Astrocyte of the spinal cord (primary cell): Measurements from ENCODE around the gene GOLGA6L10.
"Not testable (repeated sequence)": the region's sequence is repeated elsewhere in the genome, so short reads cannot be mapped to it uniquely, and the experiment has no call there.

Experiments used
- DNase-seq: peaks from one replicate; pipeline ENCODE4 v3.0.0; 2011; ENCODE audit warnings: low read depth, low spot score
- H3K4me3 ChIP-seq: 2 replicates; pipeline ENCODE4 v1.5.1; 2011; ENCODE audit warnings: low read depth, mild to moderate bottlenecking, low read length, moderate library complexity
- CTCF ChIP-seq: IDR thresholded peaks from 2 replicates; pipeline ENCODE4 v1.5.1; 2012; ENCODE audit warnings: low read depth, mild to moderate bottlenecking, low read length, inconsistent platforms
- in situ Hi-C: cut with HindIII; loops from 2 replicates; pipeline ENCODE4 v1.10.0; 2017; ENCODE audit warnings: low sequenced_read_pairs

GOLGA6L10 gene

DNA sequence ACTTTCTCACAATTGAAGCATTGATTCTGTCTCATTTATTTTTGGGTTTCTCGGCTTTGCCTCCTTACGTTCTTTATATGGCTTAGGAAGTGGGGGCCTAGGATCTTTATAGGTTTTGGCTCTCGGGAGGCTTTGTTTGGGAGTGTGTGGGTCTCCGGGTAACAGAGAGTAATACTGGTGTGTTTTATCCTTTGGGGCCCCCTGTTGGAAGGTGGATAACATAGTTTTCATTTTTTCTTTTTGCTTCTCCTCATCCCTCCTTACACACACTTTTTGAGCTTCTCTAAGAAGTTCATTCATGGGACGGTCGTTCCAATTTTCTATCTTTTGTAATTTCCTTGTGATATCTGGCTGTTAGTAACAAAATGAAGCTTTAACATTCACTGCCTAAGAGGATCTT lies 30.3 kb upstream of the GOLGA6L10 start:
- in situ Hi-C loops, H3K4me3 ChIP-seq: not testable (repeated sequence)
- peak; percentile 15 for TF ChIP-seq CTCF
- peak; percentile 2 for DNase-seq

GRCh38 chr15:82373661-82374060 lies 24.4 kb upstream of the GOLGA6L10 start:
- in situ Hi-C loops, H3K4me3 ChIP-seq: not testable (repeated sequence)
- peak; percentile 1 for DNase-seq

DNA sequence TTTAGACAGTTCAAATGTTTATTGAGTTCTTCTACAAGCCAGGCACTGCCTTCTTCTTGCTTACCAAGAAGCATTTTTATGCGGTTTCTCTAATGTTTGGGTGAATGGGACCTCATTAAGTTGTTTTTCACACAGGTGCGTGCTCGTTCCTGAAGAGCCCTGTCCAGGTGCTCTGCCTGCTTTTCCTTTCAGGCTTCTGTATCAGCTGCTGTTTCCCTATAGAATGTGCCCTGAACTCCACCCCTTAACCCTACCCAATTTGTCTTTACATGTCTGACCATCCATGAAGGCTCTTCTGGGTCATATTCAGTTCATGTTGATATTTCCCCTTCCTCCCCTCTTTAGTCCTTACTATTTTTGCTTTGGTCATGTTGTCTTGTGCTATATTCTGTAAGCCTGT lies 22.4 kb upstream of the GOLGA6L10 start:
- in situ Hi-C loops = no loop called here
- H3K4me3 ChIP-seq = no peak overlapping the region
- no peak for DNase-seq
- TF ChIP-seq CTCF = no peak

DNA sequence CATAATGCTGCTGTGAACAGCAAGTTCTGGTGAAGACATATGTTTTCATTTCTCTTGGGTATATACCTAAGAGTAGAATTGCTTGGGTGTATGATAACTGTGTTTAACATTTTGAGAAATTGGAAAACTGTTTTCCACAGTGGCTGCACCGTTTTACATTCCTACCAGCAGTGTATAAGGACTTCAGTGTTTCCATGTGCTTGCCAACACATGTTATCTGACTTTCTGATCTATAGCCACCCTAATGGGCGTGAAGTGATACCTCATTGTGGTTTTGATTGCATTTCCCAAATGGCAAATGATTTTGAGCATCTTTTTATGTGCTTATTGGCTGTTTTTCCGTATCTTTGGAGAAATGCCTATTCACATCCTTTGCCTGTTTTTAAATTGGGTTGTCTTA lies 18.5 kb upstream of the GOLGA6L10 start:
- DNase-seq, H3K4me3 ChIP-seq, in situ Hi-C loops: not testable (repeated sequence)

- in situ Hi-C loops, DNase-seq, H3K4me3 ChIP-seq: not testable (repeated sequence)
- TF ChIP-seq CTCF = peak; percentile 21
These were observed 16.5 kb upstream of the GOLGA6L10 start for GRCh38 chr15:82365692-82366323.

DNA sequence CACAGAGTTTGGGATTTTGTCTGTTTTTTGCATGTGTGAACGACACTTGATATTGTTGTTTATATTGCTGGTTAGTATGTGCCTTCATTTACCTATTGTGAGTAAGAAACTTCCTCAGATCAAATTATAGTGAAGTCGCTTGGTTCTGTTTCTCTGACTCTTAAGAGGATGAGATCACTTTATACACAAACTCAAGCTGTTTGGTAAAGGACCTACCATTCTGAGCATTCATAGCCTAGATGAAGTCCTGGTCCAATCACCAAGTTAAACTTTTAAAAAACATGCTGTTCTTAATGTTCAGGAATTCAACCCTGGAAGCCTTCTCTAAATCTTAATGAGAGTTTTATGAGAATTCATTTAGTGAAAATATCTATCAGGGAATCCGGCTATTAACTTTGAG lies 15.3 kb upstream of the GOLGA6L10 start:
- H3K4me3 ChIP-seq, in situ Hi-C loops, DNase-seq: not testable (repeated sequence)

- H3K4me3 ChIP-seq, in situ Hi-C loops, DNase-seq: not testable (repeated sequence)
These were observed 13.5 kb upstream of the GOLGA6L10 start for GRCh38 chr15:82362790-82363189.

DNA sequence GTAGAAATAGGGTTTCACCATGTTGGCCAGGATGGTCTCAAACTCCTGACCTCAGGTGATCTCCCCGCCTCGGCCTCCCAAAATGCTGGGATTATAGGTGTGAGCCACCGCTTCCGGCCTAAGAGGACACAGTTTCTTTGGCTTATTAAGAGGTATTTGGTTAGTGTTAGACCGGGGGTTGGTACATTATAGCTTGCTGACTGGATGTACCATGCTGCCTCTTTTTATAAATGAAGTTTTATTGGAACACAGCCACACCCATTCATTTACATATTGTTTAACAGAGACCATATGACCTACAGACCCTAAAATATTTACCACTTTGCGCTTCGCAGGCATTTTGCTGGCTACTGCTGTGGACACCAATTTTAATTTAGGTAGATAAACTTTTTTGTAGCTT lies 11.3 kb upstream of the GOLGA6L10 start:
- in situ Hi-C loops, DNase-seq, H3K4me3 ChIP-seq: not testable (repeated sequence)

GRCh38 chr15:82355055-82355454 lies 5.8 kb upstream of the GOLGA6L10 start:
- H3K4me3 ChIP-seq, DNase-seq, in situ Hi-C loops: not testable (repeated sequence)

- DNase-seq, in situ Hi-C loops: not testable (repeated sequence)
- peak overlapping the region; percentile 34 for H3K4me3 ChIP-seq
These were observed 5.3 kb upstream of the GOLGA6L10 start for GRCh38 chr15:82354546-82354945.

DNA sequence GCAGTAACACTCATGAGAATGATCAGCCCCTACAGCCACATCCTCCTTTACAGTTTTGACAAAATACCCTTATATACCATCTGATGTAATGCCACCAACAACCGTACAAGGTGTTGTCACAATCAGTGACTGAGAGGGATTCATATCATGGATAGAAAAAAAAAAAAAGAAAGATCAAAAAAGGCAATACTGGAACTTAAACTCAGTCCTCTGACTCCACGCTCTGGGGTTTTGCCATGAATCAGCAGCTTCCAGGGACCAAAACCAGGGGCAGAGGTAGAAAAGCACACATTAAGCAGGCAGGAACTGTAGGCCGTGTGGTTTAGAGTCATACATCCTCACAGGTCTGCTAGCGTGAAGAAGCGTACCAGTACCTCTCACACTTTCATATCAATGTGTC lies 1.6 kb downstream of the GOLGA6L10 start:
- DNase-seq, H3K4me3 ChIP-seq, in situ Hi-C loops: not testable (repeated sequence)

GRCh38 chr15:82345176-82345575 lies 4.1 kb downstream of the GOLGA6L10 start:
- in situ Hi-C loops, DNase-seq, H3K4me3 ChIP-seq: not testable (repeated sequence)

- in situ Hi-C loops, H3K4me3 ChIP-seq, DNase-seq: not testable (repeated sequence)
These were observed 4.9 kb downstream of the GOLGA6L10 start for GRCh38 chr15:82344421-82344820.

GRCh38 chr15:82343851-82344250 lies 5.4 kb downstream of the GOLGA6L10 start:
- DNase-seq = not testable (repeated sequence)

More at GRCh38 chr15:82343851-82344250, 5.4 kb downstream of the GOLGA6L10 start:
- H3K4me3 ChIP-seq, in situ Hi-C loops: not testable (repeated sequence)
